Stomach (tissue), 9 donors: Measurements from ENCODE around the gene FNDC3B. TPM values are rescaled to one million over a fixed set of nuclear protein-coding genes. Genes with fewer than 3 reads are reported as not detected.

Experiments
- DNase-seq, 2 donors: peaks; one replicate each; pipeline versions ENCODE4 v3.0.0 to v3.0.0-alpha.2; 2013 to 2019
- H3K27ac ChIP-seq, 5 donors: fragments of 200-600 bp in 4 of 5; sonication (generic) in 4 of 5; one replicate each; pipeline ENCODE4 v1.5.1; 2013 to 2019; ENCODE audit warnings: mild to moderate bottlenecking in 1 of 5, moderate library complexity in 1 of 5
- H3K27me3 ChIP-seq, 3 donors: fragments of 200-600 bp; sonication (generic); one replicate each; pipeline ENCODE4 v1.5.1; 2017 to 2019; ENCODE audit warnings: mixed run types in 1 of 3
- H3K36me3 ChIP-seq, 4 donors: fragments of 200-600 bp; sonication (generic); 1 replicate in 3 of 4; 2 replicates in 1 of 4; pipeline ENCODE4 v1.5.1; 2016 to 2019
- H3K4me1 ChIP-seq, 4 donors: fragments of 200-600 bp; sonication (generic); one replicate each; pipeline ENCODE4 v1.5.1; 2016 to 2019
- H3K4me3 ChIP-seq, 4 donors: fragments of 200-600 bp; sonication (generic) in 3 of 4; one replicate each; pipeline ENCODE4 v1.5.1; 2016 to 2019; ENCODE audit warnings: mild to moderate bottlenecking in 1 of 4
- H3K9me3 ChIP-seq, 4 donors: fragments of 200-600 bp; sonication (generic); one replicate each; pipeline ENCODE4 v1.5.1; 2016 to 2019
- CTCF ChIP-seq, 7 experiments: fragments of 450-650 bp in 4 of 7; fragments of 200-600 bp in 3 of 7; sonication (generic) in 3 of 7; IDR thresholded peaks; one replicate each; pipeline ENCODE4 v1.5.1; 2016 to 2019; ENCODE audit warnings: antibody characterized with exemption in 7 of 7, control low read depth in 2 of 7, mild to moderate bottlenecking in 1 of 7
- EP300 ChIP-seq: sonication (generic); formaldehyde crosslinking; IDR thresholded peaks from one replicate; pipeline ENCODE4 v1.6.1; 2017; ENCODE audit warnings: antibody characterized with exemption
- POLR2A ChIP-seq, 4 donors: fragments of 450-650 bp; IDR thresholded peaks; one replicate each; pipeline ENCODE4 v1.6.1; 2016; ENCODE audit warnings: antibody characterized with exemption in 4 of 4, control low read depth in 2 of 4, mild to moderate bottlenecking in 1 of 4, moderate library complexity in 1 of 4
- POLR2AphosphoS5 ChIP-seq, 3 donors: sonication (generic); formaldehyde crosslinking; IDR thresholded peaks; one replicate each; pipeline ENCODE4 v1.6.1; 2016; ENCODE audit warnings: antibody characterized with exemption in 3 of 3
- WGBS, 5 donors: extraction: QIAGEN DNeasy Blood & Tissue Kit in 3 of 5; methylation state at CpG; one replicate each; pipeline versions ENCODE4 v1.1.5 to v1.1.7; 2013 to 2018; 5-methylcytosine and 5-hydroxymethylcytosine counted together
- intact Hi-C: fragments of 100-400 bp; cut with DNase I; formaldehyde crosslinking; loops from one replicate; pipeline ENCODE4 v1.15.1; 2023; ENCODE audit warnings: low total_unique reads
- polyA plus RNA-seq, 3 donors: library from polyadenylated mRNA; stranded (reverse); fragments of 200-250 nt; gene quantifications; one replicate each; pipeline ENCODE4 v1.2.3, GENCODE V29; 2013
- total RNA-seq, 5 donors: library from RNA; depleted of rRNA; stranded (reverse); fragments of >200 nt; gene quantifications; one replicate each; pipeline versions ENCODE4 v1.1.0 to v1.2.3, GENCODE V29; 2014 to 2016
- donor health status: healthy with polysubstance abuse.
- donor health status: Bipolar disorder and iron deficiency.
- donor health status: healthy.

The FNDC3B gene
- total and polyA plus RNA-seq, 8 donors = 6.0 to 229 (median 53.7) TPM

GRCh38 chr3:172110127-172110779, 70.9 kb downstream of the FNDC3B start:
- no peak overlapping the region for H3K4me3 ChIP-seq
- intact Hi-C loops = no loop called here
- no peak for DNase-seq
- H3K4me1 ChIP-seq = peaks cover 11 to 65% (median 39%) of the 10 kb centered on the region in 4 donors
- no peaks in the 10 kb centered on the region for H3K9me3 ChIP-seq
- H3K27me3 ChIP-seq = no peaks in the 10 kb centered on the region
- WGBS, 5 donors = 92 to 100% (median 96%) methylated on average over 3 of the region's 3 CpGs
- H3K36me3 ChIP-seq = peaks cover 7 to 32% (median 24%) of the 10 kb centered on the region in 4 donors
- TF ChIP-seq POLR2A (IDR thresholded peaks at IDR 0.05) = no peak
- TF ChIP-seq POLR2AphosphoS5 (IDR thresholded peaks at IDR 0.05) = no peak
- TF ChIP-seq CTCF (IDR thresholded peaks at IDR 0.05) = no peak
- TF ChIP-seq EP300 = no peak
- H3K27ac ChIP-seq = no peak overlapping the region

DNA sequence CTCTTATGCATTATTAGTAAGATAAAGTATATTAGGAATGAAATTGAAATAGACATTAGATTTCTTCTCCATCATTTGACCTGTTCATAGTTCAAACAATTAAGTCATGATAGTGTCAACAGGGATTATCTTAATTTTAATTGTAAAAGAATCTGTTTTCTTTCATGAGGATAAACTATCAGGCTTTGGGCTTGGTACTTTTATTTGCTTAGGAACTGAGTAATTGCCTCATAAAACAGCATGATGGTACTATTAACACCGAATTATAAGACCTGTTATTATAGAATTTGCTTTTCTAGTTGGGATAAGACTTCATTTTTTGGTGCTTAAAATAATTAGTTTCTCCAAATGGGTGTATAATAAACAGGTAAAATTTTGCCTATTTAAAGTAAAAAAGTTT, 71.8 kb downstream of the FNDC3B start:
- Histone ChIP-seq H3K27me3 (no peaks in the 10 kb centered on the region), H3K4me1 (peaks cover 11 to 62% (median 40%) of the 10 kb centered on the region in 4 donors), H3K4me3 (no peak overlapping the region), H3K9me3 (no peaks in the 10 kb centered on the region), H3K27ac (no peak overlapping the region), H3K36me3 (peaks cover 15 to 41% (median 33%) of the 10 kb centered on the region in 4 donors)
- WGBS, 5 donors = 67 to 85% (median 73%) methylated on average over 1 of the region's 1 CpG
- DNase-seq = no peak
- TF ChIP-seq EP300 = no peak
- TF ChIP-seq CTCF (IDR thresholded peaks at IDR 0.05) = no peak
- TF ChIP-seq POLR2AphosphoS5 (IDR thresholded peaks at IDR 0.05) = no peak
- no peak for TF ChIP-seq POLR2A (IDR thresholded peaks at IDR 0.05)
- intact Hi-C loops = no loop called here

DNA sequence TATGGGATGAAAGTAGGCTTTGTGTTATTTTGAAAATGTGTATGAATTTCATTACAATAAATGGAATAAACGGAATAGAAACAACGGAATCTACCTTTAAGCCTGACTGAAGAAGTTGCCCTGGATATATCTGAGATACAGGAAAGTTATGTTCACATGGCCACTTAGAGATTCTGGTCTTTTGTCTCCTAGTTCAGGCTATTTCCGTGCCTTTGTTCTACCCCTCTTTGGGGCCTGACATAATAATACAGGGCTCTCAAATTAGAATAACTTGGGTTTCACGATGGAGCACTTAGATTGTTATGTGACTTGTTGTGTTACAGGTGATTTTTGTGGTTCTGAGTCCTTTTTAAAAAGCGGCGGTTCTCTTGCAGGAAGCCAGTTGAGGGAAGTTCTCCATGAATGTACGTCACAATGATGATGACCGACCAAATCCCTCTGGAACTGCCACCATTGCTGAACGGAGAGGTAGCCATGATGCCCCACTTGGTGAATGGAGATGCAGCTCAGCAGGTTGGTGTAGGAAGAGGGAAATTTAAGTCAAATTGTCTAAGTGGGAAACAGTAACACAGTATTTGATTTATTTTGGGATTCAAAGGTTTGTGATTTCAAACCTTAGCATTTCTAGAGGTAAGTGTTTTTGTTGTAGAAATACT, 72.8 kb downstream of the FNDC3B start:
- no peak for DNase-seq
- H3K9me3 ChIP-seq = no peaks in the 10 kb centered on the region
- H3K36me3 ChIP-seq = peaks cover 15 to 50% (median 41%) of the 10 kb centered on the region in 4 donors
- WGBS, 5 donors = 90 to 96% (median 95%) methylated on average over 9 of the region's 9 CpGs
- peaks cover 10 to 52% (median 31%) of the 10 kb centered on the region in 4 donors for H3K4me1 ChIP-seq
- H3K27me3 ChIP-seq = no peaks in the 10 kb centered on the region
- no peak overlapping the region for H3K4me3 ChIP-seq
- intact Hi-C loops = no loop called here
- no peak overlapping the region for H3K27ac ChIP-seq
- TF ChIP-seq EP300 (no peak), CTCF (IDR thresholded peaks at IDR 0.05) (no peak), POLR2AphosphoS5 (IDR thresholded peaks at IDR 0.05) (no peak), POLR2A (IDR thresholded peaks at IDR 0.05) (no peak)

- TF ChIP-seq POLR2A (IDR thresholded peaks at IDR 0.05) (no peak), POLR2AphosphoS5 (IDR thresholded peaks at IDR 0.05) (no peak), EP300 (no peak), CTCF (IDR thresholded peaks at IDR 0.05) (no peak)
- WGBS, 5 donors = 66 to 77% (median 72%) methylated on average over 5 of the region's 5 CpGs
- no peaks in the 10 kb centered on the region for H3K27me3 ChIP-seq
Observed at GRCh38 chr3:172112734-172113120, 73.3 kb downstream of the FNDC3B start.

More at GRCh38 chr3:172112734-172113120, 73.3 kb downstream of the FNDC3B start:
- DNase-seq = no peak
- Histone ChIP-seq H3K4me3 (no peak overlapping the region), H3K36me3 (peaks cover 15 to 52% (median 41%) of the 10 kb centered on the region in 4 donors), H3K9me3 (no peaks in the 10 kb centered on the region), H3K4me1 (peaks cover 5 to 48% (median 26%) of the 10 kb centered on the region in 4 donors), H3K27ac (no peak overlapping the region)
- intact Hi-C loops = no loop called here
